HepG2 (cell line): Measurements from ENCODE around the gene MST1. TPM values are rescaled to one million over a fixed set of nuclear protein-coding genes. Genes with fewer than 3 reads are reported as not detected.

Experiments
- ATAC-seq: fragments of 200-7000 bp; cut with Tn5 transposase; 3 replicates; pipeline ENCODE4 v1.9.1; 2020; ENCODE audit warnings: mild to moderate bottlenecking, moderate library complexity
- BruUV-seq: library from RNA; stranded (reverse); fragments of 400-500 nt; replicated peaks from 2 replicates; lab custom pipeline; 2021; lab: Mats Ljungman, UMichigan
- CTCF ChIA-PET: fragments of 300-600 bp; formaldehyde crosslinking; extraction: SDS; loops from one replicate; lab custom pipeline; 2021; ENCODE audit warnings: low total read pairs, inconsistent platforms, low intra/inter-chr PET ratio; lab: Yijun Ruan, JAX
- POLR2A ChIA-PET: fragments of 350-600 bp; sonication (Branson Sonifier 250); formaldehyde crosslinking; loops from one replicate; lab custom pipeline; 2020; ENCODE audit warnings: antibody characterized with exemption, inconsistent platforms; lab: Yijun Ruan, JAX
- DNase-seq: peaks from one replicate; pipeline ENCODE4 v3.0.0-alpha.2; 2015; ENCODE audit warnings: low spot score
- FAIRE-seq: peaks from 3 replicates; lab custom pipeline; 2011; peaks lifted over from hg19 to GRCh38; lab: Jason Lieb, UNC
- H2AFZ ChIP-seq: one replicate; pipeline ENCODE4 v1.6.1; 2011; ENCODE audit warnings: low read length, inconsistent platforms
- H3K27ac ChIP-seq: fragments of 300-600 bp; 3 replicates; pipeline ENCODE4 v1.8.0; 2011; ENCODE audit warnings: mixed run types, mild to moderate bottlenecking, mixed read lengths, low read length, inconsistent platforms; ENCODE audit not compliant: insufficient read depth; ENCODE audit errors: extremely low read length
- H3K27me3 ChIP-seq, 2 experiments: fragments of 200-600 bp in 1 of 2; 2 replicates in 1 of 2; 3 replicates in 1 of 2; pipeline versions ENCODE4 v1.6.0 to v1.8.0; 2011; ENCODE audit warnings: low read length in 2 of 2, mild to moderate bottlenecking in 2 of 2, moderate library complexity in 2 of 2, inconsistent platforms in 1 of 2; ENCODE audit not compliant: insufficient read depth in 2 of 2, control insufficient read depth in 1 of 2
- H3K36me3 ChIP-seq, 2 experiments: fragments of 200-600 bp in 1 of 2; replicated peaks in 1 of 2; 2 replicates in 1 of 2; 3 replicates in 1 of 2; pipeline versions ENCODE4 v1.5.1 to v1.8.0; 2011; ENCODE audit warnings: low read length in 2 of 2, inconsistent platforms in 1 of 2; ENCODE audit not compliant: insufficient read depth in 2 of 2, control insufficient read depth in 1 of 2
- H3K4me1 ChIP-seq: 2 replicates; pipeline ENCODE4 v1.5.1; 2012; ENCODE audit warnings: low read length, inconsistent platforms; ENCODE audit not compliant: insufficient read depth
- H3K4me2 ChIP-seq: 2 replicates; pipeline ENCODE4 v1.6.0; 2011; ENCODE audit warnings: low read depth, low read length, inconsistent platforms
- H3K4me3 ChIP-seq, 3 experiments: fragments of 200-600 bp in 1 of 3; sonication (generic), shearing (Covaris generic) in 1 of 3; replicated peaks in 1 of 3; 2 replicates each; pipeline ENCODE4 v1.5.1; 2011 to 2016; ENCODE audit warnings: low read length in 3 of 3, inconsistent platforms in 2 of 3, low read depth in 2 of 3, mild to moderate bottlenecking in 2 of 3, control low read depth in 1 of 3, mixed read lengths in 1 of 3; ENCODE audit not compliant: insufficient read depth in 1 of 3
- H3K79me2 ChIP-seq: one replicate; pipeline ENCODE4 v1.6.1; 2011; ENCODE audit warnings: low read length, inconsistent platforms; ENCODE audit not compliant: insufficient read depth
- H3K9ac ChIP-seq: 2 replicates; pipeline ENCODE4 v1.6.0; 2011; ENCODE audit warnings: mild to moderate bottlenecking, low read depth, low read length, inconsistent platforms; ENCODE audit not compliant: insufficient read depth
- H3K9me3 ChIP-seq: 2 replicates; pipeline ENCODE4 v1.5.1; 2012; ENCODE audit warnings: mild to moderate bottlenecking, low read length
- H4K20me1 ChIP-seq: 2 replicates; pipeline ENCODE4 v1.6.0; 2011; ENCODE audit warnings: inconsistent platforms, mild to moderate bottlenecking, low read length, moderate library complexity; ENCODE audit not compliant: insufficient read depth
- HMG20A ChIP-seq: IDR thresholded peaks from 2 replicates; pipeline ENCODE4 v1.6.1; 2016; ENCODE audit warnings: borderline replicate concordance
- KDM4B ChIP-seq: sonication (generic); formaldehyde crosslinking; IDR thresholded peaks from 2 replicates; pipeline ENCODE4 v1.4.0; 2020; ENCODE audit warnings: missing genetic modification reagents
- LCORL ChIP-seq, 2 experiments: fragments of 450-650 bp in 1 of 2; sonication (generic) in 1 of 2; formaldehyde crosslinking in 1 of 2; IDR thresholded peaks; 2 replicates each; pipeline versions ENCODE4 v1.5.0 to v1.6.1; 2017 to 2020; ENCODE audit warnings: antibody characterized with exemption in 1 of 2, missing genetic modification reagents in 1 of 2
- NFE2 ChIP-seq: sonication (generic); formaldehyde crosslinking; IDR thresholded peaks from 2 replicates; pipeline ENCODE4 v1.4.0; 2020; ENCODE audit warnings: missing genetic modification reagents
- ZNF124 ChIP-seq: sonication (generic); formaldehyde crosslinking; IDR thresholded peaks from 2 replicates; pipeline ENCODE4 v1.4.0; 2020; ENCODE audit warnings: missing genetic modification reagents
- ZNF44 ChIP-seq: sonication (generic); formaldehyde crosslinking; IDR thresholded peaks from 2 replicates; pipeline ENCODE4 v1.5.1; 2020; ENCODE audit warnings: mild to moderate bottlenecking, missing genetic modification reagents
- ZNF746 ChIP-seq: sonication (generic); formaldehyde crosslinking; IDR thresholded peaks from 2 replicates; pipeline ENCODE4 v1.8.0; 2022; ENCODE audit warnings: mild to moderate bottlenecking, missing genetic modification reagents
- WGBS: methylation state at CpG from one replicate; pipeline ENCODE4 v1.1.6; 2017; ENCODE audit warnings: low lambda C conversion rate; 5-methylcytosine and 5-hydroxymethylcytosine counted together
- in situ Hi-C: cut with HindIII; loops from 2 replicates; pipeline ENCODE4 v1.10.0; 2017; ENCODE audit warnings: low pct_unique_long_range_greater_than_20kb; ENCODE audit not compliant: extremely low pct_ligation_motif_present
- intact Hi-C: fragments of 100-400 bp; cut with micrococcal nuclease; formaldehyde crosslinking; loops from one replicate; pipeline ENCODE4 v1.10.0; 2022; ENCODE audit not compliant: unreplicated experiment
- polyA plus RNA-seq, 8 experiments: library from polyadenylated mRNA; depleted of rRNA in 3 of 8; stranded (reverse) in 7 of 8; unstranded in 1 of 8; fragments of >200 nt; fragmentation: Illumina TruSeq in 4 of 8; extraction: Trizol in 4 of 8; gene quantifications; 2 replicates each; pipeline versions ENCODE4 v1.2.1 to v1.2.3, GENCODE V29; 2011 to 2016; ENCODE audit warnings: low read depth in 4 of 8, missing spikeins in 1 of 8, mixed read lengths in 1 of 8; ENCODE audit not compliant: insufficient read depth in 1 of 8
- total RNA-seq, 5 experiments: library from RNA; depleted of rRNA; stranded (reverse); fragments of >200 nt; fragmentation: Illumina TruSeq; extraction: Trizol; gene quantifications; 2 replicates each; pipeline ENCODE4 v1.2.3, GENCODE V29; 2016; ENCODE audit warnings: low read depth in 1 of 5
- TF ChIP-seq, protein P1 (sequence below): sonication (generic); formaldehyde crosslinking; IDR thresholded peaks from 2 replicates; pipeline ENCODE4 v1.5.0; 2020; ENCODE audit warnings: mild to moderate bottlenecking, missing genetic modification reagents
- TF ChIP-seq, protein P2 (sequence below): sonication (generic); formaldehyde crosslinking; IDR thresholded peaks from 2 replicates; pipeline ENCODE4 v1.9.0; 2022; ENCODE audit warnings: missing genetic modification reagents, mild to moderate bottlenecking, borderline replicate concordance
- TF ChIP-seq, protein P3 (sequence below), 2 experiments: fragments of 450-650 bp in 1 of 2; sonication (generic) in 1 of 2; formaldehyde crosslinking in 1 of 2; IDR thresholded peaks; 2 replicates each; pipeline versions ENCODE4 v1.6.1 to v1.8.0; 2016 to 2022; ENCODE audit warnings: antibody characterized with exemption in 1 of 2, mild to moderate bottlenecking in 1 of 2, missing genetic modification reagents in 1 of 2
- TF ChIP-seq, protein P4 (sequence below): sonication (generic); formaldehyde crosslinking; IDR thresholded peaks from 2 replicates; pipeline ENCODE4 v1.8.0; 2022; ENCODE audit warnings: mild to moderate bottlenecking, missing genetic modification reagents, moderate library complexity

The MST1 gene
- total and polyA plus RNA-seq, 2 of the 13 experiments (the other 11 are each of a cell fraction or from before 2014, with no cell fraction given): 189 to 452 TPM

DNA sequence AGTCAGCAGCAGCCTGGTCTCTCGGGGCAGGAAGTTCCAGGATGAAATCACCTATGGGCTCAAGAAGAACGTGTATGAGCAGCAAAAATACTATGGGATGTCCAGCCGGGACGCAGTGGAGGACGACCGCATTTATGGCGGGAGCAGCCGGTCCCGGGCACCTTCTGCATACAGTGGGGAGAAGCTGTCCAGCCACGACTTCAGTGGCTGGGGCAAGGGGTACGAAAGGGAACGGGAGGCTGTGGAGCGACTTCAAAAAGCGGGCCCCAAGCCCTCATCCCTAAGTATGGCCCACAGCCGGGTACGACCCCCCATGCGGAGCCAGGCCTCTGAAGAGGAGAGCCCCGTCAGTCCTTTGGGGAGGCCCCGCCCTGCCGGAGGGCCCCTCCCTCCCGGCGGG lies 27.3 kb downstream of the MST1 start:
- no TSS peak for BruUV-seq
- no peak overlapping the region for H3K4me2 ChIP-seq
- no peak for FAIRE-seq
- TF ChIP-seq LCORL (IDR thresholded peaks at IDR 0.05) (no peak), LCORL (CRISPR knock-in tag; IDR thresholded peaks at IDR 0.05) (no peak), KDM4B (CRISPR knock-in tag) (no peak), NFE2 (no peak), ZNF44 (no peak), HMG20A (CRISPR knock-in tag) (no peak), ZNF746 (no peak), ZNF124 (CRISPR knock-in tag) (no peak)
- TF ChIP-seq, protein P1, sequence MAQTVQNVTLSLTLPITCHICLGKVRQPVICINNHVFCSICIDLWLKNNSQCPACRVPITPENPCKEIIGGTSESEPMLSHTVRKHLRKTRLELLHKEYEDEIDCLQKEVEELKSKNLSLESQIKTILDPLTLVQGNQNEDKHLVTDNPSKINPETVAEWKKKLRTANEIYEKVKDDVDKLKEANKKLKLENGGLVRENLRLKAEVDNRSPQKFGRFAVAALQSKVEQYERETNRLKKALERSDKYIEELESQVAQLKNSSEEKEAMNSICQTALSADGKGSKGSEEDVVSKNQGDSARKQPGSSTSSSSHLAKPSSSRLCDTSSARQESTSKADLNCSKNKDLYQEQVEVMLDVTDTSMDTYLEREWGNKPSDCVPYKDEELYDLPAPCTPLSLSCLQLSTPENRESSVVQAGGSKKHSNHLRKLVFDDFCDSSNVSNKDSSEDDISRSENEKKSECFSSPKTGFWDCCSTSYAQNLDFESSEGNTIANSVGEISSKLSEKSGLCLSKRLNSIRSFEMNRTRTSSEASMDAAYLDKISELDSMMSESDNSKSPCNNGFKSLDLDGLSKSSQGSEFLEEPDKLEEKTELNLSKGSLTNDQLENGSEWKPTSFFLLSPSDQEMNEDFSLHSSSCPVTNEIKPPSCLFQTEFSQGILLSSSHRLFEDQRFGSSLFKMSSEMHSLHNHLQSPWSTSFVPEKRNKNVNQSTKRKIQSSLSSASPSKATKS: no peak
- TF ChIP-seq, protein P2, sequence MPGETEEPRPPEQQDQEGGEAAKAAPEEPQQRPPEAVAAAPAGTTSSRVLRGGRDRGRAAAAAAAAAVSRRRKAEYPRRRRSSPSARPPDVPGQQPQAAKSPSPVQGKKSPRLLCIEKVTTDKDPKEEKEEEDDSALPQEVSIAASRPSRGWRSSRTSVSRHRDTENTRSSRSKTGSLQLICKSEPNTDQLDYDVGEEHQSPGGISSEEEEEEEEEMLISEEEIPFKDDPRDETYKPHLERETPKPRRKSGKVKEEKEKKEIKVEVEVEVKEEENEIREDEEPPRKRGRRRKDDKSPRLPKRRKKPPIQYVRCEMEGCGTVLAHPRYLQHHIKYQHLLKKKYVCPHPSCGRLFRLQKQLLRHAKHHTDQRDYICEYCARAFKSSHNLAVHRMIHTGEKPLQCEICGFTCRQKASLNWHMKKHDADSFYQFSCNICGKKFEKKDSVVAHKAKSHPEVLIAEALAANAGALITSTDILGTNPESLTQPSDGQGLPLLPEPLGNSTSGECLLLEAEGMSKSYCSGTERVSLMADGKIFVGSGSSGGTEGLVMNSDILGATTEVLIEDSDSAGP (CRISPR knock-in tag): no peak
- TF ChIP-seq, protein P3, sequence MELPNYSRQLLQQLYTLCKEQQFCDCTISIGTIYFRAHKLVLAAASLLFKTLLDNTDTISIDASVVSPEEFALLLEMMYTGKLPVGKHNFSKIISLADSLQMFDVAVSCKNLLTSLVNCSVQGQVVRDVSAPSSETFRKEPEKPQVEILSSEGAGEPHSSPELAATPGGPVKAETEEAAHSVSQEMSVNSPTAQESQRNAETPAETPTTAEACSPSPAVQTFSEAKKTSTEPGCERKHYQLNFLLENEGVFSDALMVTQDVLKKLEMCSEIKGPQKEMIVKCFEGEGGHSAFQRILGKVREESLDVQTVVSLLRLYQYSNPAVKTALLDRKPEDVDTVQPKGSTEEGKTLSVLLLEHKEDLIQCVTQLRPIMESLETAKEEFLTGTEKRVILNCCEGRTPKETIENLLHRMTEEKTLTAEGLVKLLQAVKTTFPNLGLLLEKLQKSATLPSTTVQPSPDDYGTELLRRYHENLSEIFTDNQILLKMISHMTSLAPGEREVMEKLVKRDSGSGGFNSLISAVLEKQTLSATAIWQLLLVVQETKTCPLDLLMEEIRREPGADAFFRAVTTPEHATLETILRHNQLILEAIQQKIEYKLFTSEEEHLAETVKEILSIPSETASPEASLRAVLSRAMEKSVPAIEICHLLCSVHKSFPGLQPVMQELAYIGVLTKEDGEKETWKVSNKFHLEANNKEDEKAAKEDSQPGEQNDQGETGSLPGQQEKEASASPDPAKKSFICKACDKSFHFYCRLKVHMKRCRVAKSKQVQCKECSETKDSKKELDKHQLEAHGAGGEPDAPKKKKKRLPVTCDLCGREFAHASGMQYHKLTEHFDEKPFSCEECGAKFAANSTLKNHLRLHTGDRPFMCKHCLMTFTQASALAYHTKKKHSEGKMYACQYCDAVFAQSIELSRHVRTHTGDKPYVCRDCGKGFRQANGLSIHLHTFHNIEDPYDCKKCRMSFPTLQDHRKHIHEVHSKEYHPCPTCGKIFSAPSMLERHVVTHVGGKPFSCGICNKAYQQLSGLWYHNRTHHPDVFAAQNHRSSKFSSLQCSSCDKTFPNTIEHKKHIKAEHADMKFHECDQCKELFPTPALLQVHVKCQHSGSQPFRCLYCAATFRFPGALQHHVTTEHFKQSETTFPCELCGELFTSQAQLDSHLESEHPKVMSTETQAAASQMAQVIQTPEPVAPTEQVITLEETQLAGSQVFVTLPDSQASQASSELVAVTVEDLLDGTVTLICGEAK (IDR thresholded peaks at IDR 0.05): no peak
- TF ChIP-seq, protein P3 (CRISPR knock-in tag; IDR thresholded peaks at IDR 0.05): no peak
- TF ChIP-seq, protein P4, sequence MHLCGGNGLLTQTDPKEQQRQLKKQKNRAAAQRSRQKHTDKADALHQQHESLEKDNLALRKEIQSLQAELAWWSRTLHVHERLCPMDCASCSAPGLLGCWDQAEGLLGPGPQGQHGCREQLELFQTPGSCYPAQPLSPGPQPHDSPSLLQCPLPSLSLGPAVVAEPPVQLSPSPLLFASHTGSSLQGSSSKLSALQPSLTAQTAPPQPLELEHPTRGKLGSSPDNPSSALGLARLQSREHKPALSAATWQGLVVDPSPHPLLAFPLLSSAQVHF: no peak

More for the DNA sequence above, 27.3 kb downstream of the MST1 start:
- DNase-seq (no peak), ATAC-seq (no peak)
- Histone ChIP-seq H3K27ac (no peak overlapping the region), H3K4me3 (no peak overlapping the region), H3K27me3 (no peaks in the 10 kb centered on the region), H3K4me1 (peaks cover 44% of the 10 kb centered on the region), H2AFZ (no peak overlapping the region), H3K9ac (no peak overlapping the region), H3K9me3 (no peaks in the 10 kb centered on the region), H3K36me3 (no peaks in the 10 kb centered on the region), H4K20me1 (no peaks in the 10 kb centered on the region), H3K79me2 (no peaks in the 10 kb centered on the region)
- POLR2A ChIA-PET: no interaction called here
- in situ Hi-C loops (no loop called here), intact Hi-C loops (no loop called here)
- CTCF ChIA-PET: no interaction called here
- WGBS: 98% methylated on average over 22 of the region's 22 CpGs
